Adrenal gland (tissue), 19 donors: Measurements from ENCODE around the gene ALDH1L1. TPM values are rescaled to one million over a fixed set of nuclear protein-coding genes. Genes with fewer than 3 reads are reported as not detected.

ENCODE experiments used
- DNase-seq, 7 donors: peaks; one replicate each; pipeline ENCODE4 v3.0.0-alpha.2; 2019 to 2020
- H3K27ac ChIP-seq, 5 donors: fragments of 200-600 bp; sonication (generic) in 4 of 5; 1 replicate in 3 of 5; 2 replicates in 2 of 5; pipeline versions ENCODE4 v1.5.1 to v1.8.0; 2016 to 2020; ENCODE audit warnings: mild to moderate bottlenecking in 1 of 5
- H3K27me3 ChIP-seq: fragments of 200-600 bp; 2 replicates; pipeline ENCODE4 v1.8.0; 2021
- H3K36me3 ChIP-seq, 2 donors: fragments of 200-600 bp; replicated peaks in 1 of 2; 1 replicate in 1 of 2; 2 replicates in 1 of 2; pipeline versions ENCODE4 v1.5.1 to v1.8.0; 2018 to 2022
- H3K4me1 ChIP-seq, 2 donors: fragments of 200-600 bp; replicated peaks in 1 of 2; 1 replicate in 1 of 2; 2 replicates in 1 of 2; pipeline versions ENCODE4 v1.5.1 to v1.8.0; 2018 to 2021
- H3K4me3 ChIP-seq, 4 donors: fragments of 200-600 bp; sonication (generic) in 3 of 4; one replicate each; pipeline ENCODE4 v1.5.1; 2016 to 2018
- H3K9me3 ChIP-seq, 3 donors: fragments of 200-600 bp; sonication (generic) in 1 of 3; replicated peaks in 1 of 3; 1 replicate in 2 of 3; 2 replicates in 1 of 3; pipeline versions ENCODE4 v1.5.1 to v1.8.0; 2016 to 2021
- POLR2A ChIP-seq, 2 donors: fragments of 450-650 bp; IDR thresholded peaks; one replicate each; pipeline ENCODE4 v1.6.1; 2017; ENCODE audit warnings: antibody characterized with exemption in 2 of 2, mild to moderate bottlenecking in 2 of 2, moderate library complexity in 1 of 2
- WGBS, 4 donors: extraction: QIAGEN DNeasy Blood & Tissue Kit in 2 of 4; methylation state at CpG; one replicate each; pipeline versions ENCODE4 v1.1.5 to v1.1.7; 2013 to 2017; 5-methylcytosine and 5-hydroxymethylcytosine counted together
- intact Hi-C, 2 donors: fragments of 100-400 bp; cut with DNase I; formaldehyde crosslinking; loops; one replicate each; pipeline versions ENCODE4 v1.14.1 to v1.15.0; 2022 to 2023
- long read RNA-seq, 10 donors: library from polyadenylated mRNA in 3 of 10; unstranded in 2 of 10; stranded (forward) in 1 of 10; transcript quantifications; one replicate each; pipeline ENCODE4 v2.0.0 and lab custom pipeline, GENCODE V29; 2021 to 2026
- polyA plus RNA-seq, 3 donors: library from polyadenylated mRNA; stranded (reverse); fragments of 200-250 nt in 2 of 3; fragments of 350-450 nt in 1 of 3; fragmentation: Illumina TruSeq in 1 of 3; extraction: RNeasy Lipid Tissue Mini Kit (QIAGEN cat#74804) in 1 of 3; gene quantifications; one replicate each; pipeline ENCODE4 v1.2.3, GENCODE V29; 2013 to 2014
- total RNA-seq, 9 donors: library from RNA; depleted of rRNA in 4 of 9; stranded (reverse); fragments of >200 nt in 4 of 9; fragments of 120-200 nt in 1 of 9; fragmentation: NEBNext Ultra II Directional in 1 of 9; extraction: Animal tissue kit (Norgen Biotek cat#: 25700) in 1 of 9; gene quantifications; one replicate each; pipeline versions ENCODE4 v1.1.0 to v1.2.4, GENCODE V29; 2013 to 2023
- TF ChIP-seq, protein P1 (sequence below), 6 experiments: fragments of 450-650 bp in 4 of 6; fragments of 200-600 bp in 2 of 6; sonication (generic) in 1 of 6; IDR thresholded peaks; 1 replicate in 5 of 6; 2 replicates in 1 of 6; pipeline versions ENCODE4 v1.5.1 to v1.8.0; 2016 to 2021; ENCODE audit warnings: antibody characterized with exemption in 6 of 6, mild to moderate bottlenecking in 2 of 6, moderate library complexity in 1 of 6
- donor health status: healthy with polysubstance abuse.
- donor health status: Bipolar disorder and iron deficiency.
- donor health status: DM: yes; HTN: yes; CAD: no.
- donor health status: DM: no; HTN: no; CAD: no.
- donor health status: DM: no; HTN: no; CAD: no.
- donor health status: DM: yes; HTN: yes; CAD: no.

The ALDH1L1 gene
- total RNA-seq (100 to 1,000 TPM in 3 of 9 donors, 10 to 100 TPM in 5, under 1 TPM in 1; 0.44 to 136 (median 81.1) TPM), polyA plus RNA-seq (10 to 100 TPM; 19.3 to 34.0 (median 22.0) TPM)
- long read RNA-seq, donor 1, result 0 reads
- long read RNA-seq, donor 2, result 0 reads
- long read RNA-seq, donor 3, result 0 reads
- long read RNA-seq, donor 4, transcript ALDH1L1-203 (23 exons, 3,277 nt), result major isoform, 9 of 22 reads
- long read RNA-seq, donor 4, partial matches to known transcripts, result 6 of 22 reads
- long read RNA-seq, donor 4, other reads (novel, unspliced or antisense), result 7 of 22 reads
- long read RNA-seq, donor 5, transcript ALDH1L1-203 (23 exons, 3,277 nt), result major isoform, 137 of 215 reads
- long read RNA-seq, donor 5, partial matches to known transcripts, result 28 of 215 reads
- long read RNA-seq, donor 5, other reads (novel, unspliced or antisense), result 47 of 215 reads
- long read RNA-seq, donor 6, transcript ALDH1L1-203 (23 exons, 3,277 nt), result major isoform, 15 of 26 reads
- long read RNA-seq, donor 6, partial matches to known transcripts, result 4 of 26 reads
- long read RNA-seq, donor 6, other reads (novel, unspliced or antisense), result 6 of 26 reads
- long read RNA-seq, donor 7, result 0 reads
- long read RNA-seq, donor 8, partial matches to known transcripts, result 0 of 1 reads
- long read RNA-seq, donor 8, other reads (novel, unspliced or antisense), result 0 of 1 reads
- long read RNA-seq, donor 9, result 0 reads
- long read RNA-seq, donor 10, result 0 reads

DNA sequence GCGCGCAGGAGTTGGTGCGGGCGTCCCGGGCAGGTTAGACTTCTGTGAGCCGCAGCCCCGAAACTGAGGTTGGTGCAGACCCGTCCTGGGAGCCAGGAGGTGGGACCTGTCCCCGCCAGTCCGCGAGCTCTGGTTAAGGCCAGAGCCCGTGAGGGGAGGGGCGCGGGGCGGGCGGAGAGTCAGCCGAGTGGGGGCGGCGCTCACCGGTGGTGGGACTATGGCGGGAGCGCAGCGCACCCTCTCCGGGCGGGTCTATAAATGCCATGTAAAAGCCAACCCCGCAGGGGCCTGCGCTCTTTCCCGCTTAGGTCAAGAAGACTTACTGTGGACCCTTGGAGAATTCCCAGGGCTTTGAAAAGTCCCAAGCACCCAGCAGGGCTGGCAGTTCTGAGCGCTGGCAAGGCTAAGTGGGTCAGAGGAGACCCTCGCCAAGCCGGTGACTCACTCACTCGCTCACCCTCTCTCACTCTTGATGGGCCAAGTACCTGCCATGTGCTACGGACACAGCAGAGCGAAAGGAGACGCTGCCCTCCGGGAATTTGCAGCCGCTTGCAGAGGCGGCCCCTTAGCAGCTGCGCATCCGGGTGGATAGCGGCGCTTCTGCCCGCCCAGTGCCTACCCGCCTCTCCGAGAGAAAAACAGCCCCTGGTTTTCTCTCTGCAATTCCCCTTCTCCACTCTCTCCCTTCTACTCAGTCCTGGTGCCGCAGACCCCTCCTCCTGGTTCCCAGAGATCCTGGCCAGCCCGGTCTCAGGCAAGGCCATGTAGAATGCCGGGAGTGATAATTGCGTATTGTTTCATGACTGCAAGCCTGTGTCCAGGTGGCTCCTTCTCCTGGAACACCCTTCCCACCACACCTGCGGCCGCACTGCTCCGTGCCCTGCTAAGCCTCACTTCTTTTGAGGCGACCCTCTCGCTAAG is at the start of gene ALDH1L1:
TSS of gene ALDH1L1 (minus strand) at position 110 of the 921 bp plus-strand sequence. CDS start 19,607 bp downstream, outside the sequence.
- intact Hi-C loops, result no loop called here
- H3K4me1 ChIP-seq, result peaks cover 24 to 26% of the 10 kb centered on the region in 2 donors
- peak; percentile 87 to 97 (median 95) for DNase-seq
- H3K9me3 ChIP-seq, result no peaks in the 10 kb centered on the region
- H3K36me3 ChIP-seq, result no peaks in the 10 kb centered on the region
- H3K27me3 ChIP-seq, result no peaks in the 10 kb centered on the region
- peak within 1 kb of the TSS; percentile 86 to 93 (median 89) for H3K27ac ChIP-seq
- WGBS, 4 donors, result 3 to 8% (median 3%) methylated on average over 16 to 54 of the region's 54 CpGs
- peak; percentile 39 to 92 for TF ChIP-seq POLR2A (IDR thresholded peaks at IDR 0.05)
- TF ChIP-seq, protein P1, sequence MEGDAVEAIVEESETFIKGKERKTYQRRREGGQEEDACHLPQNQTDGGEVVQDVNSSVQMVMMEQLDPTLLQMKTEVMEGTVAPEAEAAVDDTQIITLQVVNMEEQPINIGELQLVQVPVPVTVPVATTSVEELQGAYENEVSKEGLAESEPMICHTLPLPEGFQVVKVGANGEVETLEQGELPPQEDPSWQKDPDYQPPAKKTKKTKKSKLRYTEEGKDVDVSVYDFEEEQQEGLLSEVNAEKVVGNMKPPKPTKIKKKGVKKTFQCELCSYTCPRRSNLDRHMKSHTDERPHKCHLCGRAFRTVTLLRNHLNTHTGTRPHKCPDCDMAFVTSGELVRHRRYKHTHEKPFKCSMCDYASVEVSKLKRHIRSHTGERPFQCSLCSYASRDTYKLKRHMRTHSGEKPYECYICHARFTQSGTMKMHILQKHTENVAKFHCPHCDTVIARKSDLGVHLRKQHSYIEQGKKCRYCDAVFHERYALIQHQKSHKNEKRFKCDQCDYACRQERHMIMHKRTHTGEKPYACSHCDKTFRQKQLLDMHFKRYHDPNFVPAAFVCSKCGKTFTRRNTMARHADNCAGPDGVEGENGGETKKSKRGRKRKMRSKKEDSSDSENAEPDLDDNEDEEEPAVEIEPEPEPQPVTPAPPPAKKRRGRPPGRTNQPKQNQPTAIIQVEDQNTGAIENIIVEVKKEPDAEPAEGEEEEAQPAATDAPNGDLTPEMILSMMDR (IDR thresholded peaks at IDR 0.05), result no peak
- H3K4me3 ChIP-seq, result peak within 1 kb of the TSS; percentile 22 to 72 (median 50)

DNA sequence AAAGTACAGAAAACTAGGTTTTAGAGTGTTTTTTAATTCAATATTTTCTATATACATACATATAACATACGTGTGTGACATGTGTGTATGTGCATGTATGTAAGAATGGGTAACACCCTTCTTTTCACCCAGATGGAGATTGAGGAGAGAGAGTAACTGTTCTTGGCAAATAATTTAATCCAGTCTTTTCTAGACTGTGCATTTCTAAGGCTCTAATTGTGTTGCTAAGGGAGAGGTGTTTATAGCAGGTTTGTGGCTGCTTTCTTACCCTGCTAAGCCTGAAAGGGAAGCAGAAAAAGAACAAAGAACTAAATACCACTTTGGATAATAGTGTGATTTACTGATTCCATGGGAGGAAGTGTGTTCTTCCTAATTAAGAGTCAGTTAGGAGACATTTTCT is 46.0 kb upstream of the ALDH1L1 start:
- intact Hi-C loops, result no loop called here
- no peak overlapping the region for H3K4me3 ChIP-seq
- no peak for DNase-seq
- peaks cover 0 to 6% (median 0%) of the 10 kb centered on the region in 3 donors for H3K9me3 ChIP-seq
- 43 to 87% (median 82%) methylated on average over 1 of the region's 1 CpG for WGBS, 4 donors
- no peaks in the 10 kb centered on the region for H3K36me3 ChIP-seq
- no peaks in the 10 kb centered on the region for H3K27me3 ChIP-seq
- no peaks in the 10 kb centered on the region for H3K4me1 ChIP-seq
- no peak overlapping the region for H3K27ac ChIP-seq
- TF ChIP-seq POLR2A (IDR thresholded peaks at IDR 0.05), result no peak
- TF ChIP-seq, protein P1 (IDR thresholded peaks at IDR 0.05), result no peak

DNA sequence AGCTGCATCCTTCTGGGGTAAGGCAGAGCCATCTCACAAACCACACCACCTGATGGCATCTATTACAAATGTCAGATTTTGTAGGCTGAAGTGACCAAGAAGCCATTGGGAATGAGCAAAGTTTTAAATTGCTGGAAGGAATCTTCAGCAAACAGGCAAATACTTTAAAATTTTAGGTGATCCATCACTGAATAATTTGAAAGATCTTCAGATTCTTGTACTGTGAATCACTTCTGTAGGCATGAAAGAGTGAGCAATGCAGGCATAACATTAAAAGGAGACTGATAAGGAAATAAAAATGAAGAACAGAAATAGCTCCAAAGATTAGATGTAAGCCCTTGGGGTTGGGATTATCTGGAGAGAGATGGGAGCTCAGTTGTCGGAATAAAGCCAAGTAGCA is 36.0 kb upstream of the ALDH1L1 start:
- intact Hi-C loops, result loop anchor here in 1 of 2 donors (10.0 kb wide), 1 partner anchor 242 kb away; no protein-coding TSS in a partner anchor
- TF ChIP-seq, protein P1 (IDR thresholded peaks at IDR 0.05), result no peak
- no peak for TF ChIP-seq POLR2A (IDR thresholded peaks at IDR 0.05)
- peaks cover 6 to 15% of the 10 kb centered on the region in 2 donors for H3K4me1 ChIP-seq
- no peaks in the 10 kb centered on the region for H3K36me3 ChIP-seq
- no peak overlapping the region for H3K4me3 ChIP-seq
- no peak overlapping the region for H3K27ac ChIP-seq
- H3K9me3 ChIP-seq, result no peaks in the 10 kb centered on the region
- WGBS, 4 donors, result 43 to 65% (median 57%) methylated on average over 1 of the region's 1 CpG
- no peak for DNase-seq
- H3K27me3 ChIP-seq, result no peaks in the 10 kb centered on the region
